GM12873 (cell line): ENCODE data around the gene RIOK1.

Experiments used
- TF ChIP-seq, protein P1 (sequence below): IDR thresholded peaks from 2 replicates; pipeline ENCODE4 v1.5.1; 2012; ENCODE audit warnings: low read depth, mild to moderate bottlenecking, moderate library complexity, low read length, control low read depth; ENCODE audit not compliant: insufficient read depth; ENCODE audit errors: missing control alignments

Gene RIOK1

DNA sequence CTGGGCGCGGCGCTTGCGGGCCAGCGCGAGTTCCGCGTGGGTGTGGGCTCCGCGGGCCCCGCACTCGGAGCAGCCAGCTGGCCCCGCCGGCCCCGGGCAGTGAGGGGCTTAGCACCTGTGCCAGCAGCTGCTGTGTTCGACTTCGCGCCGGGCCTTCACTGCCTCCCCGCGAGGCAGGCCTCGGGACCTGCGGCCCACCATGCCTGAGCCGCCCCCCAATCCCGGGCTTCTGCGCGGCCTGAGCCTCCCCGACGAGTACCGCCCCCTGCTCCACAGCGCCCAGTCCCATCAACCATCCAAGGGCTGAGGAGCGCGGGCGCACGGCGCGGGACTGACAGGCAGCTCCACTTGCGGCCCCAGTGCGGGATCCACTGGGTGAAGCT is 36.2 kb downstream of the RIOK1 start:
- TF ChIP-seq, protein P1, sequence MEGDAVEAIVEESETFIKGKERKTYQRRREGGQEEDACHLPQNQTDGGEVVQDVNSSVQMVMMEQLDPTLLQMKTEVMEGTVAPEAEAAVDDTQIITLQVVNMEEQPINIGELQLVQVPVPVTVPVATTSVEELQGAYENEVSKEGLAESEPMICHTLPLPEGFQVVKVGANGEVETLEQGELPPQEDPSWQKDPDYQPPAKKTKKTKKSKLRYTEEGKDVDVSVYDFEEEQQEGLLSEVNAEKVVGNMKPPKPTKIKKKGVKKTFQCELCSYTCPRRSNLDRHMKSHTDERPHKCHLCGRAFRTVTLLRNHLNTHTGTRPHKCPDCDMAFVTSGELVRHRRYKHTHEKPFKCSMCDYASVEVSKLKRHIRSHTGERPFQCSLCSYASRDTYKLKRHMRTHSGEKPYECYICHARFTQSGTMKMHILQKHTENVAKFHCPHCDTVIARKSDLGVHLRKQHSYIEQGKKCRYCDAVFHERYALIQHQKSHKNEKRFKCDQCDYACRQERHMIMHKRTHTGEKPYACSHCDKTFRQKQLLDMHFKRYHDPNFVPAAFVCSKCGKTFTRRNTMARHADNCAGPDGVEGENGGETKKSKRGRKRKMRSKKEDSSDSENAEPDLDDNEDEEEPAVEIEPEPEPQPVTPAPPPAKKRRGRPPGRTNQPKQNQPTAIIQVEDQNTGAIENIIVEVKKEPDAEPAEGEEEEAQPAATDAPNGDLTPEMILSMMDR: no peak

GRCh38 chr6:7426447-7427169 is 37.0 kb downstream of the RIOK1 start:
- TF ChIP-seq, protein P1: no peak

DNA sequence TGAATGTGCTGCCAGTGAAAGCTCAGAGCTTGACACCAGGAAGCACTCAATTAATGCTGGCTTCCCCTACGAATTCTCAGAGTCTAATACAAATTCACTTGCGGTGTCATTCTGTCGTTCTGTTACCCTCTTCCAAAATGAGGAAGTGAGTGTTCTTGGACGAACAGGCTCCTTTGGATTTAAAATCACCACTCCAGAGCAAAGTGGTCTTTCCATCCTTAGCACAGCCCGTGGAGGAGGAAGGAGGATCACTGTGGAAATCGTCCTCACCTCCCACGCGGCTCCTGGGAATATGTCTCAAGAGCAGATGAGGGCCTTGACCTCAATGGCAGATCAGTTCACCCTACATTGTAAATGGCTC is 41.7 kb downstream of the RIOK1 start:
- TF ChIP-seq, protein P1: no peak

DNA sequence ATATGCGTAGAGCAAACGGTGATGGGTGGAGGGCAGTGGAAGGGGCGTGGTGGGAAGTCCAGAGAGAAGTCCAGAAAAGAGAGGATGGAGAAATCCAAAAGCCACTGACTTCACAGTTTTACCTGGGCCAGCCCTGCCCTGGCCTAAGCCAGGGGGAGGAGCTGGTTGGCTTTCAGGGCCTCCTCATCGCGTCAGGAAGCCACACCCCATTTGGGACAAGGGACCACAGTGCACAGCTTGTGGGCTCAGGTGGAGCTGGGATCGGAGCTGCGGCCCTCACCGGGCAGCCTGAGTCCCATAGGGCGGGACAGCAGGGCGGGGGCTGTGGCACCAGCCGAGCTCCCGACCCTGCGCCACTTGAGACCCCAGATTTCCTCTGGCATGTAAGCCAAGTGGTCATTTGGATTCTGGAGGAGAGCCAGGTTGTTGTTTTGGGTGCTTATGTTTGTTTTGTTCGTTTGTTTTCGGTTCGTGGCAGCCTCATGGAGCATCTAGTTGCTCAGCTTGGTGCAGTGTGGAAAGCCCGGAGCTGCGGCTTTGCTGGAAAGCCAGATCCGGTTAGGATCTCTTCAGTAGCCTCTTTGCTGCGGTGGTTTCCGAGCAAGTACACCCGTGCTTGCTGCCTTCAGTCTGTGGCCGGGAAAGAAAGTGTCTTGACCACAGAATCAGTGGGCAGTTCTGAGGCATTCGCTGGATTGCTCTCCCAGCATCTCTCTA is 42.2 kb downstream of the RIOK1 start:
- TF ChIP-seq, protein P1: no peak

DNA sequence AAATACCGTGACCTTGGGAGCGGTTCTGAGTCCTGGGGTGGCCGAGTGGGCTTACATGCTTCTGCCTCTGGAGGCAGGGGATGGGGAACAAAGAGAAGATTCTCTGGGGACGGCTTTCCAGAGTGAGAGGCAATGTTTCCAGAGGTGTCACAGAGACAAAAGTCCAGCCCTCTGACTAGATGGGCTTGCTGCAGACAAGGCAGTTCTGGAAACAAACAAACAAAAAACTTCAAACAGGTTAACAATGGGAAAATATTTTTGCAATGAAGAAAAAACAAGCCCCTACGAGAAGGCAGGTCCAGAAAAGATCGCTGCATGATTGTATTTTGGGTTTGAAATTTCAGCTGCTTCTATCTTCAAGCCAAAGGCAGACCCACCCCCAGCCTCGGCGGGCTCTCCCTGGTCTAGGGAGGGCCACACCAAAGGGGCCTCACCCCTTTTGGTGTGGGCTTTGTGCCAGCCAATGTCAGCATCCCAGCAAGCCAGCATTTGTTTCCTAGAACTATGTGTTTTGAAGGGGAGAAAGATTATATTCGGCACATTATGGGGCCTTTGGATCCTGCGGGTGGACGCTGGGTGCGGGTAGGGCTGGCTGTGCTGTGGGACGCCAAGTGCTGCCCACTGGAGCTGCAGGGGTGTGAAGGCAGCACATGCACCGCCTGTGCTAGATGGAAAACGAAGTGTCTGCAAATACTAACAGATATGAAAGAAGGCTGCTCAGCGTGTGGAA is 42.9 kb downstream of the RIOK1 start:
- TF ChIP-seq, protein P1: no peak

DNA sequence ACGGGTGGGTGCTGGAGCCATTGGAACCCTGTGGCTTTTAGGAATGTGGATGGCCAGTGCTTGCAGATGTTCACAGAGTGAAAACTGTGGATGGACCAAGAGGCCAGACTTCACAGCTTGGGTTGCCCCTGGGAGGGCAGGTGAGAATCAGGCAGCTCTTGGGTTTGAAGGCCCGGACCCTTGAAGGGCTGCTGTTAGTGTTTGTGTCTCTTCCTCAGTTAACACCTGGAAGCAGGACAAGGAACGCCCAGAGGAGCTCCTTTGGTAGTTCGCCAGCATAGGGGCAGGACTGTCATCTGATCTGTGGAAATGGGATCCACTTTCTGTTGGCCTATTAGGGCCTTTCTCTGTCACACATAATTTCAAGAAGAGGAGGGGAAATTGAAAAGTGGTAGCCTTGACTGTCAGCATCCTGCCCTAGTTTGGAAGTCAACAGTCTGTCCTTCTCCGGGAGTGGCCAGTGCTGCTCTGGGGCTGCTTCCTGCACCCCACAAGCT is 43.6 kb downstream of the RIOK1 start:
- TF ChIP-seq, protein P1: no peak

- TF ChIP-seq, protein P1: no peak
These were observed 45.1 kb downstream of the RIOK1 start for GRCh38 chr6:7434672-7435071.
